GM12892 (cell line): ENCODE data around the gene SLC6A6.

Source experiments
- POLR2A ChIP-seq: IDR thresholded peaks from 2 replicates; pipeline ENCODE4 v1.6.1; 2011; ENCODE audit warnings: low read depth, low read length, control low read depth
- TAF1 ChIP-seq: IDR thresholded peaks from 2 replicates; pipeline ENCODE4 v1.6.1; 2011; ENCODE audit warnings: low read depth, mild to moderate bottlenecking, control low read depth, low read length, borderline replicate concordance

DNA sequence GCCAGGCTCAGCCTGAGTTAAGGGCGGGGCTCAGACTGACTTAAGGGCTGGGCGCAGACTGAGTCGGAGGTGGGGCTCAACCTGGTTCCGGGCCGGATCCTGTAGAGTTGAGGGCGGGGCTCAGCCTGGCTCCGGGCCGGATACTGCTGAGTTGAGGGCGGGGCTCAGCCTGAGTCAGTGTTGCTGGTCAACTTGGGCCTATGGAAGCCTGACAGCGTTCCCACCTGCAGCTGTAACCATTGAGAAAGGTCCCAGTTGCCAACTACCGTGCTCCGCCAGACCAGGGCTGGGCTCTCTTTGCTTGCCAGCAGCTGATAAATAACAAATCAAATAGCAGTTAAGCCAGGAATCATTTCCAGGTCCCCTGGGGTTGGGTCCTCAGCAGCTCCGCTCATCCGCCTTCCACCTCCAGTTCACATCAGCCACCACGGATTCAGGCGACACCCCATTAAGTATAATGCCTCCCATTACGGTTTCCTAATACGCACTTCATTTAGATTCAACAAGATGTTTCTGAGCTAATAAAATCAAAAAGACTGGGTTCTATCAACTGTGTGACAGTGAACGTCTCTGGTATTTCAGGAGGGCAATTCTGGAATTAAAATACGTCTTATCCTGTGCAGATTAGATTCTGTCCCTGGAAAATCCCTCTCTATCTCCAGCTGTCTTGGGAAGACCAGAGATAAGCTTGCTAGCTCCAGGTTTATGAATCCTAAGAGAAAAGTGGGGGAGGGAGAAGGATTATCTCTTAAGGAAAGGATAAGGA is 130.5 kb downstream of the SLC6A6 start:
- TF ChIP-seq TAF1: no peak
- TF ChIP-seq POLR2A: no peak
